Lung (tissue), 12 donors: Measurements from ENCODE around the gene RING1. TPM values are rescaled to one million over a fixed set of nuclear protein-coding genes. Genes with fewer than 3 reads are reported as not detected.

Source experiments
- ATAC-seq: fragments of 200-7000 bp; cut with Tn5 transposase; one replicate; pipeline ENCODE4 v1.9.1; 2020; ENCODE audit warnings: moderate number of reproducible peaks; ENCODE audit not compliant: insufficient read depth, low FRiP score
- DNase-seq, 3 donors: peaks; one replicate each; pipeline ENCODE4 v3.0.0-alpha.2; 2013 to 2017
- H3K27ac ChIP-seq, 2 donors: one replicate each; pipeline ENCODE4 v1.5.1; 2013; ENCODE audit warnings: mild to moderate bottlenecking in 2 of 2, moderate library complexity in 2 of 2, control low read depth in 1 of 2, inconsistent platforms in 1 of 2, low read depth in 1 of 2, low read length in 1 of 2
- H3K27me3 ChIP-seq, 3 donors: one replicate each; pipeline ENCODE4 v1.5.1; 2013; ENCODE audit warnings: low read length in 2 of 3; ENCODE audit not compliant: control insufficient read depth in 3 of 3, insufficient read depth in 3 of 3
- H3K36me3 ChIP-seq, 4 donors: one replicate each; pipeline ENCODE4 v1.5.1; 2013; ENCODE audit warnings: low read length in 4 of 4, mild to moderate bottlenecking in 1 of 4, moderate library complexity in 1 of 4; ENCODE audit not compliant: control insufficient read depth in 4 of 4, insufficient read depth in 4 of 4
- H3K4me1 ChIP-seq, 5 donors: one replicate each; pipeline ENCODE4 v1.5.1; 2013; ENCODE audit warnings: low read length in 5 of 5, mild to moderate bottlenecking in 2 of 5, moderate library complexity in 1 of 5; ENCODE audit not compliant: control insufficient read depth in 5 of 5, insufficient read depth in 5 of 5
- H3K4me3 ChIP-seq: one replicate; pipeline ENCODE4 v1.5.1; 2013; ENCODE audit warnings: mild to moderate bottlenecking, control low read depth, moderate library complexity
- H3K9ac ChIP-seq, 2 donors: one replicate each; pipeline ENCODE4 v1.5.1; 2013; ENCODE audit warnings: low read length in 2 of 2, control low read depth in 1 of 2; ENCODE audit not compliant: insufficient read depth in 1 of 2
- H3K9me3 ChIP-seq, 4 donors: one replicate each; pipeline ENCODE4 v1.5.1; 2013; ENCODE audit warnings: low read length in 3 of 4, mild to moderate bottlenecking in 1 of 4, moderate library complexity in 1 of 4; ENCODE audit not compliant: control insufficient read depth in 4 of 4, insufficient read depth in 3 of 4
- WGBS, 2 donors: extraction: QIAGEN DNeasy Blood & Tissue Kit; methylation state at CpG; one replicate each; pipeline ENCODE4 v1.1.7; 2013; 5-methylcytosine and 5-hydroxymethylcytosine counted together
- polyA plus RNA-seq, 2 donors: library from polyadenylated mRNA; stranded (reverse); fragments of 200-250 nt; gene quantifications; one replicate each; pipeline ENCODE4 v1.2.1, GENCODE V29; 2013
- total RNA-seq, 2 donors: library from RNA; depleted of rRNA in 1 of 2; stranded (reverse); fragments of >200 nt in 1 of 2; gene quantifications; one replicate each; pipeline ENCODE4 v1.2.1, GENCODE V29; 2014 to 2021
- TF ChIP-seq, protein P1 (sequence below): IDR thresholded peaks from 2 replicates; pipeline ENCODE4 v1.5.1; 2012; ENCODE audit warnings: mild to moderate bottlenecking; ENCODE audit errors: control extremely low read depth, extremely low read depth
- donor health status: control.
- donor health status: control.
- donor health status: Bipolar disorder and iron deficiency.
- donor health status: healthy.
- donor health status: DM: yes; HTN: yes; CAD: no.

The RING1 gene
- total and polyA plus RNA-seq, 4 donors: 30.0 to 46.6 (median 38.9) TPM

DNA sequence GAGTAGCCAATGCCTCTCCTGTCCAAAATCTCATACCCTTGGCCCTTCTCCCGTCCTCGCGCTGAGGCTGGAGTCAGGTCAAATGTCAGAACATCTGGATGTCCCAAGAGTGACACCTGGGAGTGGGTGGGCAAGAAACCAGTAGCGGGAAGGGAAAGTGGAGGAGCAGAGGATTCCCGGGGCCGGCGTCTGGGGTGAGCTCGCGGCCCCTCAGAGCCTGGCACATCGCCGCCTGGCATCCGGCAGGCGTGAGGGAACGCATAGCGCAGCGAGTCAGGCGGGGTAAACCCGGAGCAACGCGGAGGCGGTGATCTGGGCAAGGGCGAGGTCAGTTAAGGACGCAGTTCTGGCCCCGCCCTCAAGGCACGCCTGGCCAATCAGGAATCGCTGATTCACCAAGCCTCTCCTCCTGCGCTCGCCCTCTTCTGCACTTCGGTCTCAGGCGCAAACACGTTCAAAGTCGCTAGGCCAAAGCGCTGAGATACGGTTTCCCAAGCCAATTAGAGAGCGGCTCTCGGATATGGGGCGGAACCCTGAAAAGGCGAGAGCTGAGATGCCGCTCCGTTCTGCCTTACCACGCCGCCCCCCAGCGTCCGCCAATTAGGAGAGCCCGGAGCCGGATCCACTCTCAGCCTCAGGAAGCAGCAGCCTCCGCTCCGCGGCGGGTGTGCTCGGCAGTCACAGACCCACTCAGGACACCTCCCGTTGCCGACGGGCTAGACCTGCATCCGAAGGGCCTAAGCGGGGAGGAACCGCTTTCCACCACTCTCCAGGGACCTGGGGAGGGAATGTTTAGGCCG lies 40.8 kb downstream of the RING1 start:
- DNase-seq: peak; percentile 97 to 99 (median 98)
- Histone ChIP-seq H3K4me1 (peaks cover 3 to 23% (median 6%) of the 10 kb centered on the region in 5 donors), H3K9ac (peak overlapping the region; percentile 26 to 76), H3K4me3 (peak overlapping the region; percentile 41), H3K27ac (peak overlapping the region; percentile 92 to 94), H3K9me3 (no peaks in the 10 kb centered on the region), H3K27me3 (no peaks in the 10 kb centered on the region), H3K36me3 (peaks cover 0 to 14% (median 5%) of the 10 kb centered on the region in 4 donors)
- ATAC-seq: peak; percentile 93
- WGBS, 2 donors: 0% methylated on average over 56 to 58 of the region's 58 CpGs
- TF ChIP-seq, protein P1, sequence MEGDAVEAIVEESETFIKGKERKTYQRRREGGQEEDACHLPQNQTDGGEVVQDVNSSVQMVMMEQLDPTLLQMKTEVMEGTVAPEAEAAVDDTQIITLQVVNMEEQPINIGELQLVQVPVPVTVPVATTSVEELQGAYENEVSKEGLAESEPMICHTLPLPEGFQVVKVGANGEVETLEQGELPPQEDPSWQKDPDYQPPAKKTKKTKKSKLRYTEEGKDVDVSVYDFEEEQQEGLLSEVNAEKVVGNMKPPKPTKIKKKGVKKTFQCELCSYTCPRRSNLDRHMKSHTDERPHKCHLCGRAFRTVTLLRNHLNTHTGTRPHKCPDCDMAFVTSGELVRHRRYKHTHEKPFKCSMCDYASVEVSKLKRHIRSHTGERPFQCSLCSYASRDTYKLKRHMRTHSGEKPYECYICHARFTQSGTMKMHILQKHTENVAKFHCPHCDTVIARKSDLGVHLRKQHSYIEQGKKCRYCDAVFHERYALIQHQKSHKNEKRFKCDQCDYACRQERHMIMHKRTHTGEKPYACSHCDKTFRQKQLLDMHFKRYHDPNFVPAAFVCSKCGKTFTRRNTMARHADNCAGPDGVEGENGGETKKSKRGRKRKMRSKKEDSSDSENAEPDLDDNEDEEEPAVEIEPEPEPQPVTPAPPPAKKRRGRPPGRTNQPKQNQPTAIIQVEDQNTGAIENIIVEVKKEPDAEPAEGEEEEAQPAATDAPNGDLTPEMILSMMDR: peak; percentile 27

GRCh38 chr6:33249732-33250630 lies 41.7 kb downstream of the RING1 start:
- ATAC-seq: no peak
- Histone ChIP-seq H3K27me3 (no peaks in the 10 kb centered on the region), H3K9ac (peak overlapping the region in 1 of 2 donors; percentile 76), H3K9me3 (no peaks in the 10 kb centered on the region), H3K36me3 (peaks cover 0 to 16% (median 6%) of the 10 kb centered on the region in 4 donors), H3K27ac (peak overlapping the region; percentile 92 to 94), H3K4me1 (peaks cover 3 to 23% (median 6%) of the 10 kb centered on the region in 5 donors), H3K4me3 (peak overlapping the region; percentile 41)
- WGBS, 2 donors: 18 to 20% methylated on average over 15 of the region's 15 CpGs
- TF ChIP-seq, protein P1: no peak
- no peak for DNase-seq

GRCh38 chr6:33250731-33251130 lies 42.4 kb downstream of the RING1 start:
- 96 to 97% methylated on average over 13 of the region's 13 CpGs for WGBS, 2 donors
- Histone ChIP-seq H3K9ac (no peak overlapping the region), H3K4me3 (no peak overlapping the region), H3K9me3 (no peaks in the 10 kb centered on the region), H3K27ac (peak overlapping the region in 1 of 2 donors; percentile 92), H3K27me3 (no peaks in the 10 kb centered on the region), H3K4me1 (peaks cover 3 to 23% (median 6%) of the 10 kb centered on the region in 5 donors), H3K36me3 (peaks cover 0 to 16% (median 8%) of the 10 kb centered on the region in 4 donors)
- no peak for ATAC-seq
- no peak for DNase-seq
- TF ChIP-seq, protein P1: no peak
